DMS114 treated with DMSO at 0.1 percent for 48 hours (cell line): Measurements from ENCODE around the gene LRRC28.

Experiments used
- DNase-seq: peaks from one replicate; lab custom pipeline; 2025; ENCODE audit not compliant: unreplicated experiment; lab: John Stamatoyannopoulos, UW

The LRRC28 gene

DNA sequence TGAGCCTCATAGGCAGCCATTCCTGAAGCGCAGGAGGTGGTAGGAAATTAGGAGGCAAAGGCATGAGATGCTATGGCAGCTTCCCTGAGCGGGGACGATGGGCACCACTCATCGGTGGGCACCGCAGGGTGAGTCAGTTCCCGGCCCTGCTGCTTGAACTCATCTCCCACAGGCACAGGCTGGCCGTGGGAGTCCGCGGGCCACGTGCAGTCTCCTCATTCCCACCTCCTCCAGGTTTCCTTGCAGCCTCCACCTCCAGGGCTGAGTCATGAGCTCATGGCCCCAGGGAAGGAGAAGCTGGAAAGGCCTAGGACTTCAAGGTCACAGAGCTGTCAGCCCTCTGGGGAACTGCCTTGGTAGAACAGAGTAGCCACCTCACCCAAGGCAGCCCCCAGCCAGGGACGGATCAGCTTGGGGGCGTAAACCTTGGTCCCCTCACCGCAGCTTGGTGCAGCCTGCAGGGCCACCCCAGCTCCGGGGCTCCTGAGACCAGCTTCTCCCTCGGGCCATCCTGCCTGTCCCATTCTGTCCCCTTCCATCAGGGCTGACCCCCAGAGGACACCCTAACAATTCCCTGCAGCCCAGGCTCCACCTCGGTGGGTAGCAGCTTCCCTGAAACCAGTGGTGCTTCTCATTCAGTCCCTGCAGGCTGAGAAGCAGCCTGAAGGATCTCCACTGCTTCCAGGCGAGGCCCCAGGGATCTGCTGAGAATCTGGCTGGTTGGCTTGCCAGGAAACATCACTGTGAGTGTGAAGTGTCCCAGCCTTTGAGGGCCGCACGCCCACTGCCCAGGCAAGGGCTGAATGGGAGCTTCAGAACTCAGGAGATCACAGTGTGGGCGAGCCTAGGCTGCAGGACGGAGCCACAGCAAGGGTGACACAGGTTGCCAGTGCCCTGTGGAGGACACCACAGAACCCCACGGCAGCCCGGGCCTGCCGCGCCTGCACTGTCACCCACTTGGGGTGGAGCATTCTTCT lies 163.8 kb downstream of the LRRC28 start:
- no peak for DNase-seq

DNA sequence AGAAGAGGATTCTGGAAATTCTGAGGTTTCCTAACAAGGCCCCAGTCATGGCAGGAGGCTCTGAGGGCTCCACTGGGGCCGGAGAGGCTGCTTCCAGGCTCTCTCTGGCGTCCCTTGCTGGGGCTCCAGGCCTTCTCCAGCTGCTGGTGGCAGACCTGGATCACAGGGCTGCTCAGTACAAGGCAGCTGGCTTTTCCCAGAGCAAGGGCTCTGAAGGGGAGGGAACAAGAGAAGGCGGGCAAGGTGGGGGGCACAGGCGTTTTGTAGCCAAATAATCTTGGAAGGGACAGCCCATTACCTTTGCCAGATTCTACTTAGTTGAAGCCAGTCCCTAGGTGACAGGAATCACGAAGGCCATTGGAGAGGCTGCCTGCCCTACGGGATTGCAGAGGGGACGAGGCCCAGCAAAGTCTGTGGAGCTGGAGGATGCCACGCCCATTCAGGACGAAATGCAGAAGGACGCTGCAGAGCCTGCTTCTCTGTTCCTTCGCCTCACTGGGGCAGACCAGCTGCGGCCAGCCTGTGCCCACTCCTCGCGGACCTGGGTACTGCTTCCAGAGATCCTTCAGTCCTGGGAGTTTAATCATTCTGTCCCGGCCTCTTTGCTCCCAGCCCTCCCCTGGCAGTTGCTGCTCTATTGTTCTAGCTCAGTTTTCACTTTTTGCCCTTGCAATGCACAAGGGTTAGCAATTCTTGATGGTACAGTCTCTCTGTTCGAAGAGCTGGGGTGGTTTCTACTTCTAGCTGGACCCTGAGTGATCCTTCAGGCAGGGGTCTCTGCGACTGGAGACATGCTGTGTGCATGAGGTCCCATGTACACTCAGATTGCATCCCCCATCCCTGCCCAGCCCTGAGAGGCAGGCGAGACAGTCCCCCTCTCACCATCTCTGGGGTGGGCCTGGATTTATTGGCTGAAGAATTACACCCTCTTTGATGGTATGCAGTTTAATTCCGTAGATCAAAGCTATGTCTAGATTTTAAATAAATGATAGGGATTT lies 165.2 kb downstream of the LRRC28 start:
- DNase-seq = no peak

GRCh38 chr15:99421172-99421656 lies 169.9 kb downstream of the LRRC28 start:
- DNase-seq = no peak

GRCh38 chr15:99421758-99422157 lies 170.5 kb downstream of the LRRC28 start:
- no peak for DNase-seq

DNA sequence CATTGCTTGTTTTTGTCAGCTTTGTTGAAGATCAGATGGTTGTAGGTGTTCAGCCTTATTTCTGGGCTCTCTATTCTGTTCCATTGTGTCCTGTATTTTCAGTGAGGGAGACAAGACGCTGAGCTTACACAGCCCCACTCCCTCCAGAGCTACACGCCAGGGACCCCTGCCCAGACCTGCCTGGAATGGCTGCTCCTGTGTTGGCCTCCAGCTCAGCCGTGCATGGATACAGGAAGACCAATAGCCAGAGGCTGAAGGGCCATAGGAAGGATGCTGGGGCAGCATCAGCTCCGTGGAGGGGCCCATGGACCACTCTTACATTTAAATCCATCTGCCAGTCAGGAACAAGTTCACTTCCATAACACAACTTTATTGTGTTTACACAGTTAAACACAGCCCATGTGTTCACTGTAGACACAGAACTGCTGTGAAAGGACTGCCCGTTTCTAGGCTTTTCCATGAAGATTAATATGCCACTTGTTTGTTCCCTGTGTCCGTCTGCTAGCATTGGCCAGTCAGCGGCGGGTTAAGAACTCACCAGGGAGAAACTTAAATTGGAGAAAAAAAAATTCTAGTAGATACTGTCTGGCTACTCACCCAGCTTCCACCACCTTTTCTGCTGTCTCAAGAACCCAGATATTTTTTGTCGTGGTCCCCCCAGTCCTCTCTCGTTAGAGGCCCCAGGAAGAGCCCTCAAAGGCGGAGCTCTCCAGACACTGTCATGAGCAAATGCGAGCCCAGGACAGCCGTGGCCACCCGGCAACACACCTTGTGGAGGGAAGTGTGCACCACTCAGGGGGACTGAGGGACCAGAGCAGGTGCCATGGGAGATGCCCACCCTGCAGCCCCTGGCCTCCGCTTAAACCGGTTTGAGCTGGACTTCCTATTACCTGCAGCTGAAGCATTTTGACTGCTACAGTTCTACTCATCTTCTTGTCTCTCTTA lies 172.2 kb downstream of the LRRC28 start:
- no peak for DNase-seq

DNA sequence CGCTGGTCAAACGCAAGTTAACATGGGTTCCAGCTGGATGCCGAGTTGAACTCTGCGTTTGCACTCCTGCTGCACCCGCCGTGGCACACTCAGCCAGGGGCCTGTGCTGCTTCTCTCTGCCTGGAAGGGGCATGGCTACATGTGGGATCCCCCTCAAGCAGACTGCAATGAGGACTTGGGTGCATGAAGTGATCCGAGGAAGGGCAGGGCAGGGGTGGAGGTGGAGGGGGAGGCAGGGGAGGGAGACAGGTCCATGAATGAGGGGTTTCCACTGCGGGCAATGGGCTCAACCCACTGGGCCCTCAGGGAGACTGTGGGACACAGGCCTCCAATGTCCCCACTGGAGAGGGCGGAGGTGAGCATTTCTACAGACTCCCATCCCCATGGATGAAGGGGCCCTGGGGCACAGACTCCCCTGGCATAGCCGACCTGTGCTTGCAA lies 172.9 kb downstream of the LRRC28 start:
- DNase-seq = no peak

DNA sequence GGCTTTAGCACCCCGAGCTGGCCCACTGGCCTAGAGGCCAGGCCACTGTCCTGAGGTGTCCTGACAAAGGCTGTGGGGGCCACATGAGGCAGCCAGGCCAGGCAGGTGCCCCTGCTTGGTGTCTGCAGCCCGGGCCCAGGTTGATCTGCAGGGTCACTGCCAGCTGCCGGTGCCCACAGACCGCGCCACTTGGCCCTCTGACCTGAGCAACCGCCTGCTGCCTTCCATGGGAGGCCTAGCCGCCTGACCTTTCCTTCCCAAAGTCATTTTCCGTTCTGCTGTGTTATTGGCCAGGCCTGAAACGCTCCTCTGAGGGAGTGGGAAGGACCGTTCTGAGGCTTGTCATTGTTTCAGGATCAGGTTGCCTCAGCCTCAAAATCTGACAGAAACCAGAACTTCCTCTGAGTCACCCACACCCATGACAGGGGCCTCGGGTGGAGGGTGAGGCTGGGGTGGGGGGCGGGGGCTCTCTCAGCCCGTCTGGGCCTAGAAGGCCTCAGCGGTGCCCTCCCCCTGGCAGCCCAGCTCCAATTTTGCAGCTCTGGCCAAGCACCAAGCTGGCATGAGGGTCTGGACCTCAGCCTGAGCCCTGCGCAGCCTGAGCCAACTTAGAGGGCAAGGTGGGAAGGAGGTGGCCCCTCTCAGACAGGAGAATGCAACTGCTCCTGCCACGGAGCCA lies 173.8 kb downstream of the LRRC28 start:
- no peak for DNase-seq

GRCh38 chr15:99425657-99426301 lies 174.5 kb downstream of the LRRC28 start:
- DNase-seq = no peak

DNA sequence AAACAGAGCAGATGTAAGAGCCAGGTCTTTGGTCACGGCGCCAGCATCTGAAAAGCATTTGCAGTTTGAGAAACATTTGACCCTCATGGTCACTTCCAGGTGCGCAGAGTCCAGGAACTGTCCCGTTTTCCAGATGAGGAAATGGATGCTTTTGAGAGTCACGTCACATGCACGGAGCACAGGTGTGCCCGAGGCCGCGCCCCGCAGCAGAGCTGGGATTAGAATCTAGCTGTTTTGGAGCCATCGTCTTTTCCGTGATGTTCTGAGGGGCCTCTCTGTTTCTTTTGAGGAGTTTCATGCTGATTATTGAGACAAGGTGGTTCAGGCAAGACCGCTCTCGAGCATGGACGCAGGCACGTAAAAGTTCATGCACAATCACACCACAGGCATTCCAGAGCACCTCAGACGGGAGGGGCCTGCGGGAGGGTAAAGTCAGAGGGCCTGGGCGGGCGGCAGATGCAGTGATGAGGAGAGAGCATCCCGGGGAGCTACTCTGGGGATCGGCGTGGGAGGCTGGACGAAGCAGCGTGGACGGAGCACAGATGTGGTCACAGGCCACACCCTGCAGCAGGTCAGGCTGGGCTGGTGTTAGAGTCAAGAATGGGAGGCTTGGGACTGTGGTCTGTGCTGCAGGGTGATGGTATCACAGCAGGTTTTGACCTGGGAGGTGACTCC lies 175.3 kb downstream of the LRRC28 start:
- no peak for DNase-seq

DNA sequence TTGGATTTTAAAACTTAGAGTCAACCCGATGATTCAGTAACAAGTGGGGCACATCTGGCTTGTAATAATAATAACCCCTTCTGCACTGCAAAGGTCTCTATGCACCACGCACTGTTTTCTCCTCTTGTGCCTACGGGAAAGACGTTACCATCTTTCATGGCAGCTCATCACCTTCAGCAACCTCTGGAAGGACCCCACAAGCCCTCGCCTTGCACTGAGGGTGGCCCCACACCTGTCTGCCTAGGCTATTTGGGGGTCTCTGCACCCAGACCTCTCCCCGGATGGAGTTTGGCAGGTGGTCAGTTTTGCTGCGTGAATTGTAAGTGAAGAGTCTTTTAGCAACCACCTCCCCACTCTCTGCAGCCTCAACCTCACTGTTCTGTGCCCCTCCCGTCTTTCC lies 175.9 kb downstream of the LRRC28 start:
- no peak for DNase-seq

DNA sequence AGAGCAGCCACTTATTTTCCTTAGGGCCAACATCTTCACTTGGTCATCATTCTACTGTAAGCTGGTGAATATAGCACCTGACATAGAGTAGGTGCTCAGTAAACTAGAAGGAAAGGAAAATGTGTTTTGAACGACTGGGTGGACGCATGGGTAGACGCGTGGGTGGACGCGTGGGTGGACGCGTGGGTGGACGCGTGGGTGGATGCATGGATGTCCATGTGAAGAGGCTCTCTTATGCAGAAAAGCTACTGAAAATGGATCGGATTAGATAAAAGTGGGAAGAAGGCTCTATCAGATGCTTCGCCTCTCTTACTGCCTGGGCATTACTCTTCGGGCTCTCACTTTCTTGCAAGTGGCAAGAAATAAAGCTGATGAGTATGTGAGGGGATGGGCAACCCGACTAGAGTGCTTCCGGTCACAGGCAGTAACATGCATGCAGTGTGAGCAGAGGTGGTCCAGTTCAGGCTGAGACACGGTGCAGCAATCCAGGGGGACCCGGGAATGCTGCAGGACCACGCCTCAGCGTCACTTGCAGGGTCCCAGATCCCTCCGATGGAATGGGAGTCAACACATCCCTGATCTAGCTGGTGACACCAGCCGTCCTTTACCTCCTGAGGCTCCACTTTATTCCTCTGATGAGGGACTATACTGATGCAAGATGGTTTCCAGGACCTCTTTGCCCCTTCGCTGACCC lies 176.5 kb downstream of the LRRC28 start:
- DNase-seq = no peak

- DNase-seq = no peak
These were observed 178.4 kb downstream of the LRRC28 start for GRCh38 chr15:99429681-99430081.

- no peak for DNase-seq
These were observed 179.7 kb downstream of the LRRC28 start for GRCh38 chr15:99430881-99431401.

GRCh38 chr15:99431661-99432091 lies 180.4 kb downstream of the LRRC28 start:
- no peak for DNase-seq

- DNase-seq = no peak
These were observed 181.2 kb downstream of the LRRC28 start for GRCh38 chr15:99432271-99433025.

DNA sequence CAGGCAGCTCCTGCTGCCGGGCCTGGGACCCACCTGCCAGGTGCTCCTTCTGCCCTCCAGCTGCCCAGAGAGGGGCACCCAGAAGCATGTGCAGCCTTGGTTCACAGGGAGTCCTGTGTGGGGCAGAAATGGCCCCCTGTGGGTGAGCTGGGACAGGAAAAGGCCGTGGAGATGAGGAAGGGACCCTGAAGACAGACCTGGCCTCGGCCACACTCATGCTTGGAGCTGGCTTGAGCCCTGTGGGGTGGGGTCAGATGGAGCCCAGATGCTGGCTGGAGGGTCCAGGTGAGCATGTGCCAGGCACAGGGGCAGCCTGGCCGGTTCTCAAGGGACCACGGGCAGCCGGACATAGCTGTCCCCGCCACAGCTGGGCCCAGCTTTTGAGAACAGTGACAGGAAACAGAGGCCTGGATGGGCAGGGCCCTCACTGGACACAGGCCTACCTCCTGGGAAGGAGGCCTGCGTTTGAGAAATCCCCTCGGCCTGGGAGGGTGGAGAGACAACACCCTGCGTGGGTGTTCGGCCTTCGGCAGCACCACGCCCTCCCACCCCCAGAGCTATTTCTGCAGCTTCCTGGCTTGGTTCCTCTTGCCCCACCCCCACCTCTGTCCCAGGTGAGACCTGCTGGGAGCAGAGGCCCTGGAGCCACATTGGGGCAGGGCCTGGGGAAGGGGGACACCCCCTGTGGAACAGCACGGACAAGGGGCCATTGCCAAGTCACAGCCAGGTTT lies 181.9 kb downstream of the LRRC28 start:
- no peak for DNase-seq
